ENCODE data around the gene SLC38A11. TPM values are rescaled to one million over a fixed set of nuclear protein-coding genes. Genes with fewer than 3 reads are reported as not detected.

The SLC38A11 gene
- total and polyA plus RNA-seq, 2 donors (not counting 1 experiment from before 2014, with no cell fraction given) = 0.50 to 1.1 TPM

- no peak overlapping the region for H3K4me2 ChIP-seq (ENCODE audit: extremely low read depth, insufficient read depth, low read length)
- H3K4me3 ChIP-seq (replicated peaks in 1 of 4; ENCODE audit: control extremely low read depth in 1 of 4, insufficient read depth in 1 of 4, low read depth in 3 of 4, low read length in 4 of 4) = no peak overlapping the region
- no peak overlapping the region for H3K27ac ChIP-seq (ENCODE audit: insufficient read depth, low read length)
- H3K79me2 ChIP-seq (ENCODE audit: control insufficient read depth, insufficient read depth, low read length) = no peaks in the 10 kb centered on the region
- peaks cover 2% of the 10 kb centered on the region for H3K27me3 ChIP-seq (ENCODE audit: control insufficient read depth, insufficient read depth, low read length)
- no peak overlapping the region for H3K9ac ChIP-seq (ENCODE audit: insufficient read depth, low read length)
- no peaks in the 10 kb centered on the region for H3K36me3 ChIP-seq (ENCODE audit: control insufficient read depth, insufficient read depth, low read length)
- TF ChIP-seq EZH2 (IDR thresholded peaks at IDR 0.05; ENCODE audit: low read length, missing control alignments) (no peak), CTCF (conservative IDR thresholded peaks at IDR 0.05 in 1 of 2, IDR thresholded peaks at IDR 0.05 in 1 of 2; ENCODE audit: low read depth in 1 of 2, low read length in 2 of 2) (no peak)
- H3K4me1 ChIP-seq (ENCODE audit: control insufficient read depth, extremely low read depth, insufficient read depth, low read length) = no peaks in the 10 kb centered on the region
- no peak overlapping the region for H2AFZ ChIP-seq (ENCODE audit: low read length)
- DNase-seq (ENCODE audit: low read depth in 2 of 2) = no peak
- H4K20me1 ChIP-seq (ENCODE audit: control insufficient read depth, extremely low read depth, insufficient read depth, low read length) = no peaks in the 10 kb centered on the region
- no peaks in the 10 kb centered on the region for H3K9me3 ChIP-seq (ENCODE audit: control insufficient read depth, insufficient read depth, low read depth, low read length)
These were observed 82.0 kb downstream of the SLC38A11 start for GRCh38 chr2:164873210-164873908.

GRCh38 chr2:164871404-164871803, 83.9 kb downstream of the SLC38A11 start:
- Histone ChIP-seq H3K4me1 (ENCODE audit: control insufficient read depth, extremely low read depth, insufficient read depth, low read length) (no peaks in the 10 kb centered on the region), H3K9me3 (ENCODE audit: control insufficient read depth, insufficient read depth, low read depth, low read length) (no peaks in the 10 kb centered on the region), H4K20me1 (ENCODE audit: control insufficient read depth, extremely low read depth, insufficient read depth, low read length) (no peaks in the 10 kb centered on the region), H3K9ac (ENCODE audit: insufficient read depth, low read length) (no peak overlapping the region), H2AFZ (ENCODE audit: low read length) (no peak overlapping the region), H3K79me2 (ENCODE audit: control insufficient read depth, insufficient read depth, low read length) (no peaks in the 10 kb centered on the region), H3K4me2 (ENCODE audit: extremely low read depth, insufficient read depth, low read length) (no peak overlapping the region), H3K4me3 (replicated peaks in 1 of 4; ENCODE audit: control extremely low read depth in 1 of 4, insufficient read depth in 1 of 4, low read depth in 3 of 4, low read length in 4 of 4) (no peak overlapping the region), H3K36me3 (ENCODE audit: control insufficient read depth, insufficient read depth, low read length) (no peaks in the 10 kb centered on the region), H3K27ac (ENCODE audit: insufficient read depth, low read length) (no peak overlapping the region), H3K27me3 (ENCODE audit: control insufficient read depth, insufficient read depth, low read length) (peaks cover 2% of the 10 kb centered on the region)
- TF ChIP-seq CTCF (conservative IDR thresholded peaks at IDR 0.05 in 1 of 2, IDR thresholded peaks at IDR 0.05 in 1 of 2; ENCODE audit: low read depth in 1 of 2, low read length in 2 of 2) (no peak), EZH2 (IDR thresholded peaks at IDR 0.05; ENCODE audit: low read length, missing control alignments) (no peak)
- DNase-seq (ENCODE audit: low read depth in 2 of 2) = no peak

- DNase-seq (ENCODE audit: low read depth in 2 of 2) = no peak
- no peaks in the 10 kb centered on the region for H3K9me3 ChIP-seq (ENCODE audit: control insufficient read depth, insufficient read depth, low read depth, low read length)
- H3K36me3 ChIP-seq (ENCODE audit: control insufficient read depth, insufficient read depth, low read length) = no peaks in the 10 kb centered on the region
- H3K4me1 ChIP-seq (ENCODE audit: control insufficient read depth, extremely low read depth, insufficient read depth, low read length) = no peaks in the 10 kb centered on the region
- no peak overlapping the region for H3K4me2 ChIP-seq (ENCODE audit: extremely low read depth, insufficient read depth, low read length)
- TF ChIP-seq EZH2 (IDR thresholded peaks at IDR 0.05; ENCODE audit: low read length, missing control alignments) = no peak
- no peak for TF ChIP-seq CTCF (conservative IDR thresholded peaks at IDR 0.05 in 1 of 2, IDR thresholded peaks at IDR 0.05 in 1 of 2; ENCODE audit: low read depth in 1 of 2, low read length in 2 of 2)
- H3K79me2 ChIP-seq (ENCODE audit: control insufficient read depth, insufficient read depth, low read length) = no peaks in the 10 kb centered on the region
- H2AFZ ChIP-seq (ENCODE audit: low read length) = no peak overlapping the region
- peaks cover 2% of the 10 kb centered on the region for H3K27me3 ChIP-seq (ENCODE audit: control insufficient read depth, insufficient read depth, low read length)
- H3K27ac ChIP-seq (ENCODE audit: insufficient read depth, low read length) = no peak overlapping the region
- H3K4me3 ChIP-seq (replicated peaks in 1 of 4; ENCODE audit: control extremely low read depth in 1 of 4, insufficient read depth in 1 of 4, low read depth in 3 of 4, low read length in 4 of 4) = no peak overlapping the region
- no peak overlapping the region for H3K9ac ChIP-seq (ENCODE audit: insufficient read depth, low read length)
- H4K20me1 ChIP-seq (ENCODE audit: control insufficient read depth, extremely low read depth, insufficient read depth, low read length) = no peaks in the 10 kb centered on the region
These were observed 85.9 kb downstream of the SLC38A11 start for GRCh38 chr2:164869420-164869772.

Measured in fibroblast of lung (primary cell).